ENCODE results near the gene EMCN. TPM values are rescaled to one million over a fixed set of nuclear protein-coding genes. Genes with fewer than 3 reads are reported as not detected.

The EMCN gene
- total RNA-seq, 4 donors from 2014 or later = 27.0 to 69.7 (median 44.5) TPM

DNA sequence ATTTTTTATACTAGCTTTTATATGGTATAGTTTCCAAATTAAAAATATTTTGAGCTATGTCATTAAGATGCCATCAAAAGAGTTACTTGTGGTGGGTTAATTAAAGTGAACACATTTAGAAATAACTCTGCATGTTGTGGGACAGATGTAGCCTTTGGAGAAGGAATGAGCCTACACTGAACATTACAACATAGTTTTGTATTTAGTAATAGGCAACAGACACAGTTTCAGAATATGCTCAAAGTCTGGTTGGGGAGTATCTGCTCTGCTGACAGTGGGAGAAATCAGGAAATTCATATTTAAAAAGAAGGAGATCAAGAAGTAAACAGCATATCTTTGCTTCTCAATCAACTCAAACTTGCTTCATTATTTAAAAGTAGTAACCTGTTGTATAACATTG, 23.7 kb downstream of the EMCN start:
- H3K27ac ChIP-seq = no peak overlapping the region
- intact Hi-C loops (cut with DNase I) = no loop called here

DNA sequence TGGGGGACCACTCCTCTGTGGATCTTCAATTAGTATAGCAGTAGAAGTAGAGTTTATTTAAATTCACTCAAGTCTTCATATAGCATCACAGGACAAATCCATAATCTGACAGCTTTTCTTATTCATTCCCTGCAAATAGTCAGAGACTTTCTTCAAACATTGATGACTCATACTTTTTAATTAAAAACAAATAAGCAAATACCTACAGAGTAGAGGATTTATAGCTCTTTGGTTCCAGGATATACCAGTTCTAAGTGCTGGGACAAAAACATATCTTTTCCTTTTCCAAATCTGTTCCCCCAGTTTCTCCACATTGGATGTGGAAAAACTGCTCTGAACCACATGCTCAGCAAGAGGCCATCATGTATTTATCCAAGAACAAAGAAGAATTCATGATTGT, 24.1 kb downstream of the EMCN start:
- TF ChIP-seq POLR2A (IDR thresholded peaks at IDR 0.05) = no peak
- TF ChIP-seq, protein P1, sequence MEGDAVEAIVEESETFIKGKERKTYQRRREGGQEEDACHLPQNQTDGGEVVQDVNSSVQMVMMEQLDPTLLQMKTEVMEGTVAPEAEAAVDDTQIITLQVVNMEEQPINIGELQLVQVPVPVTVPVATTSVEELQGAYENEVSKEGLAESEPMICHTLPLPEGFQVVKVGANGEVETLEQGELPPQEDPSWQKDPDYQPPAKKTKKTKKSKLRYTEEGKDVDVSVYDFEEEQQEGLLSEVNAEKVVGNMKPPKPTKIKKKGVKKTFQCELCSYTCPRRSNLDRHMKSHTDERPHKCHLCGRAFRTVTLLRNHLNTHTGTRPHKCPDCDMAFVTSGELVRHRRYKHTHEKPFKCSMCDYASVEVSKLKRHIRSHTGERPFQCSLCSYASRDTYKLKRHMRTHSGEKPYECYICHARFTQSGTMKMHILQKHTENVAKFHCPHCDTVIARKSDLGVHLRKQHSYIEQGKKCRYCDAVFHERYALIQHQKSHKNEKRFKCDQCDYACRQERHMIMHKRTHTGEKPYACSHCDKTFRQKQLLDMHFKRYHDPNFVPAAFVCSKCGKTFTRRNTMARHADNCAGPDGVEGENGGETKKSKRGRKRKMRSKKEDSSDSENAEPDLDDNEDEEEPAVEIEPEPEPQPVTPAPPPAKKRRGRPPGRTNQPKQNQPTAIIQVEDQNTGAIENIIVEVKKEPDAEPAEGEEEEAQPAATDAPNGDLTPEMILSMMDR (IDR thresholded peaks at IDR 0.05) = no peak
- DNase-seq = no peak

More for the DNA sequence above, 23.7 kb downstream of the EMCN start:
- TF ChIP-seq, protein P1 (IDR thresholded peaks at IDR 0.05) = no peak
- no peak for TF ChIP-seq POLR2A (IDR thresholded peaks at IDR 0.05)
- Histone ChIP-seq H3K9me3 (no peaks in the 10 kb centered on the region), H3K4me1 (no peaks in the 10 kb centered on the region), H3K36me3 (no peaks in the 10 kb centered on the region), H3K4me3 (replicated peaks in 1 of 3) (no peak overlapping the region), H3K27me3 (no peaks in the 10 kb centered on the region)
- no peak for DNase-seq

DNA sequence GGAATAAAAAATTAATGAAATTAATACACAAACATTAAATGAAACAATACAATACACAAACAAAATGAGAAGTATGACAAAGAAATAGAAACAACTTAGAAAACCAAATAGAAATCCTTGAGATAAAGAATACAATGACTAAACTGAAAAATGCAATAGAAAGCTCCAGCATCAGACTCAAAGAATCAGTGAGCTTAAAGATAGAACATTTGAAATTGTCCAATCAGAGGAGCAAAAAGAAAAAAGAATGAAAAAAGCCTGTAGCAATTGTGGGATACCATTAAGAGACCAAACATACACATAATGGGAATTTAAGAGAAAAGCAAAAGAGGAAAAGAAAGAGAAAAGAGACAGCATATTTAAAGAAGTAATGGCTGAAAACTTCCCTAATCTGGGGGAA, 25.7 kb downstream of the EMCN start:
- no peak for TF ChIP-seq POLR2A (IDR thresholded peaks at IDR 0.05)
- TF ChIP-seq, protein P1 (IDR thresholded peaks at IDR 0.05) = no peak
- H3K36me3 ChIP-seq = no peaks in the 10 kb centered on the region
- intact Hi-C loops (cut with DNase I) = no loop called here

More for the DNA sequence above, 24.1 kb downstream of the EMCN start:
- Histone ChIP-seq H3K27me3 (no peaks in the 10 kb centered on the region), H3K36me3 (no peaks in the 10 kb centered on the region), H3K27ac (no peak overlapping the region), H3K4me1 (no peaks in the 10 kb centered on the region), H3K4me3 (replicated peaks in 1 of 3) (no peak overlapping the region), H3K9me3 (no peaks in the 10 kb centered on the region)
- intact Hi-C loops (cut with DNase I) = no loop called here

DNA sequence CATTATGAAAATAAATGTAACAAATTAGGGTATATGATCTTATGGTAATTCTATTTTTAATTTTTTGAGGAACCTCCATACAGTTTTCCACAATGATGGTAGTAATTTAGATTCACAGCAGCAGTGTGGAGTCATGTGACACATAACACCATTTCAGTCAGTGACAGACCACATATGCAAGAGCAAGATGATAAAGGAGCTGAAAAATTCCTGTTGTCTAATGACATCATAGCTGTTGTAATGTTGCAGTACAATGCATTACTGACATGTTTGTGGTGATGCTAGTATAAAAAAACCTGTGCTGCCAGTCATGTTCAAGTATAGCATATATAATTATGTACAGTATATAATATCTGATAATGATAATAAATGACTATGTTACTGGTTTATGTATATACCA, 28.5 kb downstream of the EMCN start:
- H3K27me3 ChIP-seq = no peaks in the 10 kb centered on the region
- no peak overlapping the region for H3K27ac ChIP-seq
- H3K36me3 ChIP-seq = no peaks in the 10 kb centered on the region
- TF ChIP-seq, protein P1 (IDR thresholded peaks at IDR 0.05) = no peak
- no peak for TF ChIP-seq POLR2A (IDR thresholded peaks at IDR 0.05)
- intact Hi-C loops (cut with DNase I) = no loop called here
- no peaks in the 10 kb centered on the region for H3K9me3 ChIP-seq
- H3K4me1 ChIP-seq = no peaks in the 10 kb centered on the region
- H3K4me3 ChIP-seq (replicated peaks in 1 of 3) = no peak overlapping the region
- no peak for DNase-seq

More for the DNA sequence above, 25.7 kb downstream of the EMCN start:
- no peak overlapping the region for H3K27ac ChIP-seq
- no peaks in the 10 kb centered on the region for H3K4me1 ChIP-seq
- H3K9me3 ChIP-seq = no peaks in the 10 kb centered on the region
- no peak for DNase-seq
- H3K27me3 ChIP-seq = no peaks in the 10 kb centered on the region
- H3K4me3 ChIP-seq (replicated peaks in 1 of 3) = no peak overlapping the region

DNA sequence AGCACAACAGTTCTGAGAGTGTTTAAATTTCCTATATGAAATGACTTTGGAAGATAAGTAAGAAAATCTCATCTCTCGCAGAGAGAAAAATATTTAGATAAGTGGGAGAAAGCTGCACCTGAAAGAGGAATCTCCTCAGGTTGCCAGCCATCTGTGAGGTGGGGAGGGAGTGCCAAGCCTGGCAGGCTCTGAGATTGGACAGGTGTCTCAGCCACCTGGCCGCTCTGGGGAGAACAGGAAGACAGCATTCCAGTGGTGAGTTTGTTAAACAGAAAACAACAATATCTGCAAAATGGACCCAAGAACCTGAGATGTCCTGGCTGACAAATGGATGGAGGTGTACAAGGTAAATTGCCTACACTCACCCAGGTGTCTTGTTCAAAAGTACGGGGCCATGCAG, 31.3 kb downstream of the EMCN start:
- intact Hi-C loops (cut with DNase I) = no loop called here
- no peak overlapping the region for H3K27ac ChIP-seq
- H3K4me3 ChIP-seq (replicated peaks in 1 of 3) = no peak overlapping the region

More for the DNA sequence above, 31.3 kb downstream of the EMCN start:
- no peaks in the 10 kb centered on the region for H3K9me3 ChIP-seq
- H3K4me1 ChIP-seq = no peaks in the 10 kb centered on the region
- no peaks in the 10 kb centered on the region for H3K36me3 ChIP-seq
- 81 to 91% methylated on average over 3 of the region's 3 CpGs for WGBS, 2 donors
- no peaks in the 10 kb centered on the region for H3K27me3 ChIP-seq
- DNase-seq = peak in 1 of 2 donors; percentile 1
- no peak for TF ChIP-seq POLR2A (IDR thresholded peaks at IDR 0.05)
- TF ChIP-seq, protein P1 (IDR thresholded peaks at IDR 0.05) = no peak
